Measurements from ENCODE around the gene TEX22. TPM values are rescaled to one million over a fixed set of nuclear protein-coding genes. Genes with fewer than 3 reads are reported as not detected.

TEX22 gene
- total and polyA plus RNA-seq, 4 donors = 0.02 to 0.14 (median 0.08) TPM; not detected in 1

DNA sequence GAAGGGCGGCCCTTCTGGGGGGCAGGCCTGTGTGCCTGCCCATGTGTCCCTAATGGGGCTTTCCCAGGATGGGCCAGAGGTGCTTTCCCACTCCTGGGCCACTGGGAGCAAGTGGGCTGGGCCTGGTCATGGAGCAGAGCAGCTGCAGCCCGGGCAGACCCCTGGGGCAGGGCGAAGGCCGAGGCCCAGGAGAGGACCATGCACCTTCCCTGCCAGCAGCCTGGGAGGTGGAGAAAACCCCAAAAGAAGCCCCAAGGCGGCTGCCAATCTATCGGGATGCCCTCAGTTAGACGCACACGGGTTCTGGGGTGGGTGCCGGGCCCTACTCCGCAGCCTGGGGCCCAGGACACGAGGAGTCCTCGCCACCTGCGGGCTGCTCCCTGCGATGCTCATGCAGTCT is 60.2 kb downstream of the TEX22 start:
- TF ChIP-seq, protein P1, sequence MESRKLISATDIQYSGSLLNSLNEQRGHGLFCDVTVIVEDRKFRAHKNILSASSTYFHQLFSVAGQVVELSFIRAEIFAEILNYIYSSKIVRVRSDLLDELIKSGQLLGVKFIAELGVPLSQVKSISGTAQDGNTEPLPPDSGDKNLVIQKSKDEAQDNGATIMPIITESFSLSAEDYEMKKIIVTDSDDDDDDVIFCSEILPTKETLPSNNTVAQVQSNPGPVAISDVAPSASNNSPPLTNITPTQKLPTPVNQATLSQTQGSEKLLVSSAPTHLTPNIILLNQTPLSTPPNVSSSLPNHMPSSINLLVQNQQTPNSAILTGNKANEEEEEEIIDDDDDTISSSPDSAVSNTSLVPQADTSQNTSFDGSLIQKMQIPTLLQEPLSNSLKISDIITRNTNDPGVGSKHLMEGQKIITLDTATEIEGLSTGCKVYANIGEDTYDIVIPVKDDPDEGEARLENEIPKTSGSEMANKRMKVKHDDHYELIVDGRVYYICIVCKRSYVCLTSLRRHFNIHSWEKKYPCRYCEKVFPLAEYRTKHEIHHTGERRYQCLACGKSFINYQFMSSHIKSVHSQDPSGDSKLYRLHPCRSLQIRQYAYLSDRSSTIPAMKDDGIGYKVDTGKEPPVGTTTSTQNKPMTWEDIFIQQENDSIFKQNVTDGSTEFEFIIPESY (IDR thresholded peaks at IDR 0.05) = no peak
- TF ChIP-seq, protein P2, sequence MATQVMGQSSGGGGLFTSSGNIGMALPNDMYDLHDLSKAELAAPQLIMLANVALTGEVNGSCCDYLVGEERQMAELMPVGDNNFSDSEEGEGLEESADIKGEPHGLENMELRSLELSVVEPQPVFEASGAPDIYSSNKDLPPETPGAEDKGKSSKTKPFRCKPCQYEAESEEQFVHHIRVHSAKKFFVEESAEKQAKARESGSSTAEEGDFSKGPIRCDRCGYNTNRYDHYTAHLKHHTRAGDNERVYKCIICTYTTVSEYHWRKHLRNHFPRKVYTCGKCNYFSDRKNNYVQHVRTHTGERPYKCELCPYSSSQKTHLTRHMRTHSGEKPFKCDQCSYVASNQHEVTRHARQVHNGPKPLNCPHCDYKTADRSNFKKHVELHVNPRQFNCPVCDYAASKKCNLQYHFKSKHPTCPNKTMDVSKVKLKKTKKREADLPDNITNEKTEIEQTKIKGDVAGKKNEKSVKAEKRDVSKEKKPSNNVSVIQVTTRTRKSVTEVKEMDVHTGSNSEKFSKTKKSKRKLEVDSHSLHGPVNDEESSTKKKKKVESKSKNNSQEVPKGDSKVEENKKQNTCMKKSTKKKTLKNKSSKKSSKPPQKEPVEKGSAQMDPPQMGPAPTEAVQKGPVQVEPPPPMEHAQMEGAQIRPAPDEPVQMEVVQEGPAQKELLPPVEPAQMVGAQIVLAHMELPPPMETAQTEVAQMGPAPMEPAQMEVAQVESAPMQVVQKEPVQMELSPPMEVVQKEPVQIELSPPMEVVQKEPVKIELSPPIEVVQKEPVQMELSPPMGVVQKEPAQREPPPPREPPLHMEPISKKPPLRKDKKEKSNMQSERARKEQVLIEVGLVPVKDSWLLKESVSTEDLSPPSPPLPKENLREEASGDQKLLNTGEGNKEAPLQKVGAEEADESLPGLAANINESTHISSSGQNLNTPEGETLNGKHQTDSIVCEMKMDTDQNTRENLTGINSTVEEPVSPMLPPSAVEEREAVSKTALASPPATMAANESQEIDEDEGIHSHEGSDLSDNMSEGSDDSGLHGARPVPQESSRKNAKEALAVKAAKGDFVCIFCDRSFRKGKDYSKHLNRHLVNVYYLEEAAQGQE (IDR thresholded peaks at IDR 0.05) = no peak
- TF ChIP-seq EGR1 (IDR thresholded peaks at IDR 0.05; ENCODE audit: low read depth in 2 of 2) = no peak
- Histone ChIP-seq H3K9me3 (ENCODE audit: control insufficient read depth in 4 of 4, low read length in 3 of 4) (no peaks in the 10 kb centered on the region), H3K27me3 (ENCODE audit: control insufficient read depth in 4 of 4, insufficient read depth in 4 of 4, low read length in 3 of 4) (no peaks in the 10 kb centered on the region), H3K4me1 (ENCODE audit: control insufficient read depth in 4 of 4, insufficient read depth in 4 of 4, low read length in 3 of 4) (no peaks in the 10 kb centered on the region), H3K4me3 (ENCODE audit: low read depth in 1 of 3, low read length in 3 of 3) (no peak overlapping the region), H3K36me3 (ENCODE audit: control insufficient read depth in 4 of 4, insufficient read depth in 3 of 4, low read depth in 1 of 4, low read length in 3 of 4) (peaks cover 4 to 51% (median 21%) of the 10 kb centered on the region in 4 donors), H3K9ac (ENCODE audit: low read depth in 1 of 2, low read length in 2 of 2) (no peak overlapping the region), H3K27ac (ENCODE audit: low read depth in 1 of 2, low read length in 2 of 2) (no peak overlapping the region)
- WGBS = 88% methylated on average over 14 of the region's 14 CpGs
- DNase-seq (ENCODE audit: low spot score) = no peak

DNA sequence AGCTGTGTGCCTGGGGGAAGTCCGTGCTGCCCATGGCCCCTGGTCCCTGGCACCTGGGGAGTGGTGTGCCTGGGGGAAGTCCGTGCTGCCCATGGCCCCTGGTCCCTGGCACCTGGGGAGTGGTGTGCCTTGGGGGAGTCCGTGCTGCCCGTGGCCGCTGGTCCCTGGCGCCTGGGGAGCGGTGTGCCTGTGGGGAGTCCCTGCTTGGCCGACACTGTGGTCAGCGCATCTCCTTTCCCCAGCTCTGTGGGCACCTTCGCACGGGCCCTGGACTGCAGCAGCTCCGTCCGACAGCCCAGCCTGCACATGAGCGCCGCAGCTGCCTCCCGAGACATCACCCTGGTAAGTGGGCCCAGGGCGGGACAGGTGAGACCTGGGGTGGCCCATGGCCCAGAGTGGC is 61.8 kb downstream of the TEX22 start:
- no peaks in the 10 kb centered on the region for H3K9me3 ChIP-seq (ENCODE audit: control insufficient read depth in 4 of 4, low read length in 3 of 4)
- DNase-seq (ENCODE audit: low spot score) = no peak
- TF ChIP-seq, protein P3, sequence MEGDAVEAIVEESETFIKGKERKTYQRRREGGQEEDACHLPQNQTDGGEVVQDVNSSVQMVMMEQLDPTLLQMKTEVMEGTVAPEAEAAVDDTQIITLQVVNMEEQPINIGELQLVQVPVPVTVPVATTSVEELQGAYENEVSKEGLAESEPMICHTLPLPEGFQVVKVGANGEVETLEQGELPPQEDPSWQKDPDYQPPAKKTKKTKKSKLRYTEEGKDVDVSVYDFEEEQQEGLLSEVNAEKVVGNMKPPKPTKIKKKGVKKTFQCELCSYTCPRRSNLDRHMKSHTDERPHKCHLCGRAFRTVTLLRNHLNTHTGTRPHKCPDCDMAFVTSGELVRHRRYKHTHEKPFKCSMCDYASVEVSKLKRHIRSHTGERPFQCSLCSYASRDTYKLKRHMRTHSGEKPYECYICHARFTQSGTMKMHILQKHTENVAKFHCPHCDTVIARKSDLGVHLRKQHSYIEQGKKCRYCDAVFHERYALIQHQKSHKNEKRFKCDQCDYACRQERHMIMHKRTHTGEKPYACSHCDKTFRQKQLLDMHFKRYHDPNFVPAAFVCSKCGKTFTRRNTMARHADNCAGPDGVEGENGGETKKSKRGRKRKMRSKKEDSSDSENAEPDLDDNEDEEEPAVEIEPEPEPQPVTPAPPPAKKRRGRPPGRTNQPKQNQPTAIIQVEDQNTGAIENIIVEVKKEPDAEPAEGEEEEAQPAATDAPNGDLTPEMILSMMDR (IDR thresholded peaks at IDR 0.05; ENCODE audit: low read depth, low read length, missing input control) = no peak
- TF ChIP-seq SP1 (IDR thresholded peaks at IDR 0.05) (no peak), JUND (IDR thresholded peaks at IDR 0.05) (no peak), RAD21 (IDR thresholded peaks at IDR 0.05) (no peak), YY1 (IDR thresholded peaks at IDR 0.05) (no peak), FOXA2 (IDR thresholded peaks at IDR 0.05) (no peak), RXRA (IDR thresholded peaks at IDR 0.05) (no peak), FOXA1 (IDR thresholded peaks at IDR 0.05) (no peak), HNF4A (conservative IDR thresholded peaks at IDR 0.05) (no peak), EGR1 (IDR thresholded peaks at IDR 0.05; ENCODE audit: low read depth in 2 of 2) (no peak), GABPA (IDR thresholded peaks at IDR 0.05 in 1 of 2, conservative IDR thresholded peaks at IDR 0.05 in 1 of 2) (no peak), NR2F2 (IDR thresholded peaks at IDR 0.05) (no peak)
- TF ChIP-seq, protein P2 (IDR thresholded peaks at IDR 0.05) = no peak
- TF ChIP-seq, protein P4, sequence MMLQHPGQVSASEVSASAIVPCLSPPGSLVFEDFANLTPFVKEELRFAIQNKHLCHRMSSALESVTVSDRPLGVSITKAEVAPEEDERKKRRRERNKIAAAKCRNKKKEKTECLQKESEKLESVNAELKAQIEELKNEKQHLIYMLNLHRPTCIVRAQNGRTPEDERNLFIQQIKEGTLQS (IDR thresholded peaks at IDR 0.05) = no peak
- TF ChIP-seq, protein P5, sequence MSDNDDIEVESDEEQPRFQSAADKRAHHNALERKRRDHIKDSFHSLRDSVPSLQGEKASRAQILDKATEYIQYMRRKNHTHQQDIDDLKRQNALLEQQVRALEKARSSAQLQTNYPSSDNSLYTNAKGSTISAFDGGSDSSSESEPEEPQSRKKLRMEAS (IDR thresholded peaks at IDR 0.05) = no peak
- TF ChIP-seq, protein P1 (IDR thresholded peaks at IDR 0.05) = no peak

More for the DNA sequence above, 61.8 kb downstream of the TEX22 start:
- no peak overlapping the region for H3K27ac ChIP-seq (ENCODE audit: low read depth in 1 of 2, low read length in 2 of 2)
- no peaks in the 10 kb centered on the region for H3K27me3 ChIP-seq (ENCODE audit: control insufficient read depth in 4 of 4, insufficient read depth in 4 of 4, low read length in 3 of 4)
- H3K4me1 ChIP-seq (ENCODE audit: control insufficient read depth in 4 of 4, insufficient read depth in 4 of 4, low read length in 3 of 4) = no peaks in the 10 kb centered on the region
- H3K36me3 ChIP-seq (ENCODE audit: control insufficient read depth in 4 of 4, insufficient read depth in 3 of 4, low read depth in 1 of 4, low read length in 3 of 4) = peaks cover 8 to 58% (median 29%) of the 10 kb centered on the region in 4 donors
- H3K9ac ChIP-seq (ENCODE audit: low read depth in 1 of 2, low read length in 2 of 2) = no peak overlapping the region
- 97% methylated on average over 17 of the region's 17 CpGs for WGBS
- no peak overlapping the region for H3K4me3 ChIP-seq (ENCODE audit: low read depth in 1 of 3, low read length in 3 of 3)

All from liver (tissue), 9 donors.